Neural cell (in vitro differentiated cells): ENCODE measurements around the gene COG2. TPM values are rescaled to one million over a fixed set of nuclear protein-coding genes. Genes with fewer than 3 reads are reported as not detected.

Experiments
- H2AFZ ChIP-seq: fragments of 200-600, 300-800 bp; sonication (generic), shearing (Covaris generic); 2 replicates; pipeline ENCODE4 v1.6.0; 2014; ENCODE audit warnings: low read depth, mild to moderate bottlenecking, antibody characterized with exemption, low read length, moderate library complexity
- H3F3A ChIP-seq: fragments of 200-600 bp; shearing (Covaris generic); 2 replicates; pipeline ENCODE4 v1.6.1; 2016; ENCODE audit warnings: mild to moderate bottlenecking, moderate library complexity, mixed read lengths, antibody characterized with exemption, low read length; ENCODE audit not compliant: insufficient read depth, poor library complexity, severe bottlenecking
- H3K27ac ChIP-seq: fragments of 200-600, 300-800 bp; sonication (generic), shearing (Covaris generic); 2 replicates; pipeline ENCODE4 v1.5.1; 2014; ENCODE audit warnings: mild to moderate bottlenecking, low read length, moderate library complexity
- H3K27me3 ChIP-seq: fragments of 300-800, 200-600 bp; sonication (generic), shearing (Covaris generic); 2 replicates; pipeline ENCODE4 v1.6.0; 2014; ENCODE audit warnings: mild to moderate bottlenecking, low read depth, low read length, moderate library complexity; ENCODE audit not compliant: insufficient read depth
- H3K36me3 ChIP-seq: fragments of 300-800, 200-600 bp; sonication (generic), shearing (Covaris generic); 2 replicates; pipeline ENCODE4 v1.5.1; 2014; ENCODE audit warnings: mild to moderate bottlenecking, antibody characterized with exemption, low read length, moderate library complexity; ENCODE audit not compliant: insufficient read depth
- H3K4me2 ChIP-seq: fragments of 300-800, 200-600 bp; sonication (generic), shearing (Covaris generic); 2 replicates; pipeline ENCODE4 v1.6.0; 2014; ENCODE audit warnings: mild to moderate bottlenecking, low read length
- H3K4me3 ChIP-seq: fragments of 300-800, 200-600 bp; sonication (generic), shearing (Covaris generic); 2 replicates; pipeline ENCODE4 v1.5.1; 2014; ENCODE audit warnings: mild to moderate bottlenecking, low read length, moderate library complexity
- H3K79me2 ChIP-seq: fragments of 200-600 bp; shearing (Covaris generic); replicated peaks from 2 replicates; pipeline ENCODE4 v1.6.0; 2014; ENCODE audit warnings: mild to moderate bottlenecking, low read length, moderate library complexity; ENCODE audit not compliant: insufficient read depth
- H3K9ac ChIP-seq: fragments of 300-800, 200-600 bp; sonication (generic), shearing (Covaris generic); 2 replicates; pipeline ENCODE4 v1.6.1; 2016; ENCODE audit warnings: mild to moderate bottlenecking, low read length, mixed read lengths
- H3K9me2 ChIP-seq: fragments of 200-600 bp; shearing (Covaris generic); 2 replicates; pipeline ENCODE4 v1.6.1; 2016; ENCODE audit warnings: mild to moderate bottlenecking, low read length, mixed read lengths; ENCODE audit not compliant: insufficient read depth
- H3K9me3 ChIP-seq: fragments of 200-600, 300-800 bp; sonication (generic), shearing (Covaris generic); 2 replicates; pipeline ENCODE4 v1.6.1; 2016; ENCODE audit warnings: mild to moderate bottlenecking, mixed run types, low read length, moderate library complexity, mixed read lengths
- H4K20me1 ChIP-seq: fragments of 200-600 bp; shearing (Covaris generic); 2 replicates; pipeline ENCODE4 v1.6.1; 2016; ENCODE audit warnings: mild to moderate bottlenecking, mixed run types; ENCODE audit not compliant: insufficient read depth
- CTCF ChIP-seq: fragments of 450-650 bp; IDR thresholded peaks from 2 replicates; pipeline ENCODE4 v1.5.1; 2014; ENCODE audit warnings: antibody characterized with exemption, mild to moderate bottlenecking, moderate library complexity; ENCODE audit not compliant: poor library complexity, severe bottlenecking
- EP300 ChIP-seq: fragments of 450-650 bp; conservative IDR thresholded peaks from 2 replicates; pipeline ENCODE4 v1.6.1; 2014; ENCODE audit warnings: antibody characterized with exemption, mild to moderate bottlenecking, moderate library complexity; ENCODE audit not compliant: poor library complexity, severe bottlenecking
- EZH2 ChIP-seq: fragments of 200-600, 300-800 bp; shearing (Covaris generic), sonication (generic); IDR thresholded peaks from 2 replicates; pipeline ENCODE4 v1.6.1; 2014; ENCODE audit warnings: antibody characterized with exemption, low read length, borderline replicate concordance, mild to moderate bottlenecking; ENCODE audit not compliant: insufficient read depth, poor library complexity, severe bottlenecking
- MXI1 ChIP-seq: fragments of 450-650 bp; conservative IDR thresholded peaks from 2 replicates; pipeline ENCODE4 v1.6.1; 2014; ENCODE audit warnings: antibody characterized with exemption, mild to moderate bottlenecking; ENCODE audit not compliant: poor library complexity, severe bottlenecking
- POLR2AphosphoS5 ChIP-seq: IDR thresholded peaks from 2 replicates; pipeline ENCODE4 v1.6.1; 2012
- RAD21 ChIP-seq: fragments of 450-650 bp; conservative IDR thresholded peaks from 2 replicates; pipeline ENCODE4 v1.6.1; 2014; ENCODE audit warnings: antibody characterized with exemption, mild to moderate bottlenecking, moderate library complexity
- REST ChIP-seq: IDR thresholded peaks from 2 replicates; pipeline ENCODE4 v1.6.1; 2012; ENCODE audit warnings: borderline replicate concordance
- SMC3 ChIP-seq: fragments of 450-650 bp; conservative IDR thresholded peaks from 2 replicates; pipeline ENCODE4 v1.6.1; 2014; ENCODE audit warnings: antibody characterized with exemption, mild to moderate bottlenecking, moderate library complexity; ENCODE audit not compliant: poor library complexity
- TAF1 ChIP-seq: IDR thresholded peaks from 2 replicates; pipeline ENCODE4 v1.6.1; 2012; ENCODE audit warnings: low read depth
- polyA plus RNA-seq: library from polyadenylated mRNA; depleted of rRNA; stranded (reverse); fragments of >200 nt; gene quantifications from 2 replicates; pipeline ENCODE4 v1.2.3, GENCODE V29; 2014

Gene COG2
- polyA plus RNA-seq, 1 donor from 2014 or later, result 14.5 TPM

GRCh38 chr1:230612651-230613050 lies 29.6 kb upstream of the COG2 start:
- Histone ChIP-seq H3K9me3 (no peaks in the 10 kb centered on the region), H3F3A (no peaks in the 10 kb centered on the region), H3K4me2 (no peak overlapping the region), H3K27ac (no peak overlapping the region), H3K27me3 (no peaks in the 10 kb centered on the region), H4K20me1 (no peaks in the 10 kb centered on the region), H3K79me2 (no peaks in the 10 kb centered on the region), H2AFZ (no peak overlapping the region), H3K4me3 (no peak overlapping the region), H3K9ac (no peak overlapping the region), H3K9me2 (no peaks in the 10 kb centered on the region), H3K36me3 (no peaks in the 10 kb centered on the region)
- TF ChIP-seq TAF1 (no peak), POLR2AphosphoS5 (no peak), EZH2 (no peak), REST (no peak), EP300 (no peak), RAD21 (no peak), MXI1 (no peak), CTCF (no peak), SMC3 (no peak)

GRCh38 chr1:230614121-230614520 lies 28.2 kb upstream of the COG2 start:
- H3F3A ChIP-seq, result no peaks in the 10 kb centered on the region
- no peak overlapping the region for H3K9ac ChIP-seq
- H3K4me2 ChIP-seq, result no peak overlapping the region
- H3K4me3 ChIP-seq, result no peak overlapping the region
- no peaks in the 10 kb centered on the region for H4K20me1 ChIP-seq
- no peaks in the 10 kb centered on the region for H3K9me3 ChIP-seq
- TF ChIP-seq SMC3 (no peak), POLR2AphosphoS5 (no peak), REST (no peak), MXI1 (no peak), TAF1 (no peak), EP300 (no peak), CTCF (no peak), EZH2 (no peak), RAD21 (no peak)
- H3K36me3 ChIP-seq, result no peaks in the 10 kb centered on the region
- no peak overlapping the region for H3K27ac ChIP-seq
- no peaks in the 10 kb centered on the region for H3K9me2 ChIP-seq
- no peak overlapping the region for H2AFZ ChIP-seq
- H3K79me2 ChIP-seq, result no peaks in the 10 kb centered on the region
- H3K27me3 ChIP-seq, result no peaks in the 10 kb centered on the region
